Posterior vena cava (tissue), 2 donors: ENCODE results near the gene PREX1. TPM values are rescaled to one million over a fixed set of nuclear protein-coding genes. Genes with fewer than 3 reads are reported as not detected.
A peak's percentile ranks its signal among the peaks of the same experiment; 100 is the strongest.
"Not testable (repeated sequence)": the region's sequence is repeated elsewhere in the genome, so short reads cannot be mapped to it uniquely, and the experiment has no call there.

Experiments used
- DNase-seq: peaks from one replicate; pipeline ENCODE4 v3.0.0-alpha.2; 2020; ENCODE audit warnings: low spot score
- intact Hi-C, 2 donors: fragments of 100-400 bp; cut with DNase I; formaldehyde crosslinking; loops; one replicate each; pipeline versions ENCODE4 v1.14.1 to v1.14.2; 2022 to 2023
- total RNA-seq, 2 donors: library from RNA; stranded (reverse); fragmentation: NEBNext Ultra II Directional; extraction: Animal tissue kit (Norgen Biotek cat#: 25700); gene quantifications; one replicate each; pipeline ENCODE4 v1.2.1, GENCODE V29; 2021
- donor health status: DM: yes; HTN: yes; CAD: no.
- donor health status: DM: yes; HTN: yes; CAD: no.

The PREX1 gene
- total RNA-seq, 2 donors from 2014 or later, result 16.9 to 22.0 TPM

- intact Hi-C loops, result no loop called here
These were observed 226.0 kb downstream of the PREX1 start for GRCh38 chr20:48601798-48602197.

GRCh38 chr20:48600470-48600945 is 227.3 kb downstream of the PREX1 start:
- intact Hi-C loops, result no loop called here
- DNase-seq, result peak; percentile 17

More at GRCh38 chr20:48601798-48602197, 226.0 kb downstream of the PREX1 start:
- DNase-seq, result peak; percentile 25

- intact Hi-C loops, result no loop called here
- peak; percentile 53 for DNase-seq
These were observed 227.9 kb downstream of the PREX1 start for GRCh38 chr20:48599748-48600469.

GRCh38 chr20:48599106-48599747 is 228.6 kb downstream of the PREX1 start:
- intact Hi-C loops, result no loop called here
- peak; percentile 51 for DNase-seq

- DNase-seq, result peak; percentile 58
- intact Hi-C loops, result not testable (repeated sequence)
These were observed 229.4 kb downstream of the PREX1 start for GRCh38 chr20:48598303-48598941.

GRCh38 chr20:48597521-48598302 is 230.1 kb downstream of the PREX1 start:
- intact Hi-C loops, result loop anchor here in 1 of 2 donors (2.0 kb wide), 1 partner anchor 1013 kb away; no protein-coding TSS in a partner anchor
- peak; percentile 78 for DNase-seq

- no peak for DNase-seq
- intact Hi-C loops, result loop anchor here in 1 of 2 donors (2.0 kb wide), 1 partner anchor 1012 kb away; no protein-coding TSS in a partner anchor
These were observed 231.4 kb downstream of the PREX1 start for GRCh38 chr20:48596334-48596898.

- peak; percentile 55 for DNase-seq
- intact Hi-C loops, result loop anchor here in 1 of 2 donors (2.0 kb wide), 1 partner anchor 1011 kb away; no protein-coding TSS in a partner anchor
These were observed 232.1 kb downstream of the PREX1 start for GRCh38 chr20:48595495-48596333.

GRCh38 chr20:48594533-48594932 is 233.3 kb downstream of the PREX1 start:
- DNase-seq, result peak; percentile 36
- intact Hi-C loops, result no loop called here

GRCh38 chr20:48592107-48592940 is 235.5 kb downstream of the PREX1 start:
- peak; percentile 52 for DNase-seq
- intact Hi-C loops, result no loop called here

- no peak for DNase-seq
- intact Hi-C loops, result no loop called here
These were observed 241.1 kb downstream of the PREX1 start for GRCh38 chr20:48586730-48587129.

GRCh38 chr20:48585061-48585870 is 242.5 kb downstream of the PREX1 start:
- intact Hi-C loops, result no loop called here
- DNase-seq, result no peak

- intact Hi-C loops, result no loop called here
- no peak for DNase-seq
These were observed 243.3 kb downstream of the PREX1 start for GRCh38 chr20:48584391-48585060.

- intact Hi-C loops, result no loop called here
These were observed 244.0 kb downstream of the PREX1 start for GRCh38 chr20:48583801-48584200.

GRCh38 chr20:48583171-48583570 is 244.6 kb downstream of the PREX1 start:
- DNase-seq, result peak; percentile 52

More at GRCh38 chr20:48583801-48584200, 244.0 kb downstream of the PREX1 start:
- peak; percentile 71 for DNase-seq

GRCh38 chr20:48582673-48582985 is 245.2 kb downstream of the PREX1 start:
- intact Hi-C loops, result no loop called here
- no peak for DNase-seq

More at GRCh38 chr20:48583171-48583570, 244.6 kb downstream of the PREX1 start:
- intact Hi-C loops, result no loop called here
